ENCODE data around the gene P3H3.

P3H3 gene

DNA sequence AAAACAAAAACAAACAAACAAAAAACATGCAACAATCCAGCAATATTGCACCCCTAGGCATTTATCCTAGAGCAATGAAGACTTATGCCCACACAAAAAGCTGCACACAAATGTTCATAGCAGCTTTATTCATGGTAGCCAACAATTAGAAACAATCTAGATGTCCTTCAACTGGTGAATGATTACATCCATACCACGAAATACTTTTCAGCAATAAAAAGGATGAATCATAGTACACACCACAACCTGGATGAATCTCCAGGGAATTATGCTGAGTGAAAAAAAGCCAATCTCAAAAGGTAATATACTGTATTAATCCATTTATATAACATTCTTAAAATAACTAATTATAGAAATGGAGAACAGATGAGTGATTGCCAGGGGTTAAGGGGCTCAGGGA is 21.0 kb upstream of the P3H3 start:
- no peak for DNase-seq (ENCODE audit: low read depth)

DNA sequence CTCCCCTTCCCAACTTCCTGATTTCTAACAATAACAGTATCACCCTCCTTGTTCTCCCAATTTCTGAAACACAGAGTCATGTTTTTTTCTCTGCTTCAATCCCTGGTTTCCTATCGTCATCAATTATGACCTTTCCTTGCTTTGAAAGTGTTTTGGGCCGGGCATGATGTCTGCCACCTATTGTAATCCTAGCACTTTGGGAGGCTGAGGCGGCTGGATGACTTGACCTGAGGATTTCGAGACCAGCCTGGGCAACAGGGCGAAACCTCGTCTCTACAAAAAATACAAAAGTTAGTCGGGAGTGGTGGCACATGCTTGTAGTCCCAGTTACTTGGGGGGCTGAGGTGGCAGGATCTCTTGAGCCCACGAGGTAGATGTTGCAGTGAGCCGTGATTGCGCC is 19.2 kb upstream of the P3H3 start:
- no peak for DNase-seq (ENCODE audit: low read depth)

DNA sequence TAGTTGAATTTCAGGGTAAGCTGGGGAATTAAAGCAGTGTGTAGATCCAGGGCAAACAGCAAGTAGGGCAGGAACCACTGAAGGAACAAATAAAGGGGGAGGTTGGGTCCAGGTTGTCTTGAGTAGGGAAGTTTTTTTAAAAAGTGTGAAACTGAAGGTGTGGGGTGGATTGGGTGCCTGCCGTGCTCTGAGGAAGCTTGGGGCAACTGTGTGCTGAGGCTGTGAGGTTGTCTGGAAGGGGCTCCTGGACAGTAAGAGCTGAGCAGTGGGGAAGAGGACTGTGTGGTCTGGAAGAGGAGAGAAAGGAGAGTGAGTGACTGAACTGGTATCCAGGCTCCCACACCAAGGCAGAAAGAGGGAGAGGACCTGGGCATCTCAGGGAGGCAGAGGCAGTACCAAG is 17.4 kb upstream of the P3H3 start:
- DNase-seq (ENCODE audit: low read depth) = no peak

DNA sequence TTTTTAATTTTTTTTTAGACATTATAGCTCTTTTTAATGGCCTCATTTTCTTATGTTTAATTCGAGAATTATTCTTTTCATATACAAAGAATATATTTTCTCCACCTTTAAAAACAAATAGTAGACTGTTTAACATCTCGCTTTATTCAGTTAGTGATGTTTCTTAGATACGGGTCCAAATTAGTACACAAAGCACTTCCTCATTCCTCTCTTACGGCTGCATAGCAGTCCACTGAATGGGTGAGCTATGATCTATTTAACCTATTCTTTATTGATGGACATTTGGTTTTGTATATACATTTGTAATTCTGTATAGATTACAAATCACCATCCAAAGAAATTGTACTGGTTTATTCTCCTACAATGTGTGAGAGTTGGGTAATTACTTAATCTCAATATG is 14.8 kb upstream of the P3H3 start:
- DNase-seq (ENCODE audit: low read depth) = no peak

DNA sequence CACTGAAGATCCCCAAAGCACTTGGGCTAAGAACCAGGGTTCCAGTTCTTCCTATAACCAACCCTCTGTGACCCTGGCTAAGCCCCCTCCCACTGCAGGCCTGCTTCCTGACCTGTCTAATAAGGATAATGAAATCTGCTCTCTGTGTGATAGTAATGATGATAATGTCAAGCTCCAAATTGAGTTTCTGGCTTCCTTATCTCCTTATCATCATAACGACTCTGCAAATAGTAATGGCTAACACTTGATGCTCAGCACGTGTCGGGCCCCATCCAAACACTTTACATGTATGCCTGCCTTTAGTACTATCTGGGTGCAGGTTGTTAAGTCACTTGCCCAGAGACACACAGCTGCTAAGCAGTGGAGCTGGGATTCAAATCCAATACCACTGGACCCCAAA is 11.6 kb upstream of the P3H3 start:
- no peak for DNase-seq (ENCODE audit: low read depth)

DNA sequence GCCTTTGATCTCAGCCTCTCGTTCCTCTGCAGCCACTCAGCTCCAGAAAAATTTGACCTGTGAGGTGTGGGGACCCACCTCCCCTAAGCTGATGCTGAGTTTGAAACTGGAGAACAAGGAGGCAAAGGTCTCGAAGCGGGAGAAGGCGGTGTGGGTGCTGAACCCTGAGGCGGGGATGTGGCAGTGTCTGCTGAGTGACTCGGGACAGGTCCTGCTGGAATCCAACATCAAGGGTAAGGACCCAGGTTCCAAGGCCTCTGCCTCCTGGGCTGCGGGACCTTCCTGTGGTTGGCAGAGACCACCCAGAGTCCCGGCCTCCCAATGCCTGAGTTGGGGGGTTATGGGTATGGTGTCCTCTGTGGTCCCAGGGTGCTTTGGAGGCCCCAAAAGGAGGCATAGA is 11.1 kb upstream of the P3H3 start:
- DNase-seq (ENCODE audit: low read depth) = no peak

DNA sequence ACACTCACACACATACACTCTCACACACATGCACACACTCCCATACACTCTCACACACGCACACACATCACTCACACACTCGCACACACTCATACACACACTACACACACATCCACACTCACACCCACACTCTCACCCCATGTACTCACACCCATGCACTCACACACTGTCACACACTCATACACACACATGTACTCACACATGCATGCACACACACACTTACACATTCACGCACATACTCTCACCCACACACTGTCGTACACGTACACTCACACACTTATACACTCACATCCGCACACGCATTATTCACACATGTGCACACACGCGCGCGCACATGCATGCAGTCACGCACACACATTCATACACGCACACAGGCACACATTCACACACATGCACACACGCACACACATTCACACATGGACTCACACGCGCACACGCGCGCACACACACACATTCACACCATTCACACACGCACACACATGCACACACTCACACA is 10.5 kb upstream of the P3H3 start:
- no peak for DNase-seq (ENCODE audit: low read depth)

DNA sequence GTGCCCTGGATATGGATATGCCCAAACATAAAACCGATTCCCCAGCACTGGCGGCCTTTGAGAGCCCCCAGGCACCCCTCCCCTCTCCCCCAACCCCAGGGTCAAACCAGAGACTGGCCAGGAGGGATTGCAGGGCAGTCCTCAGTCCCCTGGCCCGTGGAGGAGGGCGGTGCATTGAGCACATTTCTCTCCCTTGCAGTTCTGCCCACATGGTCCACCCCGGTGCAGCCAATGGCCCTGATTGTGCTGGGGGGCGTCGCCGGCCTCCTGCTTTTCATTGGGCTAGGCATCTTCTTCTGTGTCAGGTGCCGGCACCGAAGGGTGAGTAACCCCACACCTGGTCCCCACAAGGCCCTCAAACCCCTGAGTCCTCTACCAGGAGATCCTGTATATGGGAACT is 10.0 kb upstream of the P3H3 start:
- no peak for DNase-seq (ENCODE audit: low read depth)

DNA sequence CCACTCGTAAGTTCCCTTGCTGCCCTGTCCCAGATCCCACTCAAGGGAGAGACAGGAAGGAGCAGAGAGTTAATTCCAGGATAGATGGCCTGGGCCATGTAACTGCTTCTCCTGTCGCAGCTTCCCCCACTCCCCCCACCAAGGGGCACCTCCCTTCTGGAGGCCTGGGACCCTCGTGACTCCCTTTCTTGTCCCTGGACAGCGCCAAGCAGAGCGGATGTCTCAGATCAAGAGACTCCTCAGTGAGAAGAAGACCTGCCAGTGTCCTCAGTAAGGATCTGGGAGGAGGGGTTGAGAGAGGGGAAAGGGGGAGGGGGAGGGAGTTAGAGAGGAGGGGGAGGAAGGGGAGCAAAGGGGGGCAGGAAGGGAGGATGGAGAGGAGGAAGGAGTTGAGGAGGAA is 9.6 kb upstream of the P3H3 start:
- DNase-seq (ENCODE audit: low read depth) = no peak

DNA sequence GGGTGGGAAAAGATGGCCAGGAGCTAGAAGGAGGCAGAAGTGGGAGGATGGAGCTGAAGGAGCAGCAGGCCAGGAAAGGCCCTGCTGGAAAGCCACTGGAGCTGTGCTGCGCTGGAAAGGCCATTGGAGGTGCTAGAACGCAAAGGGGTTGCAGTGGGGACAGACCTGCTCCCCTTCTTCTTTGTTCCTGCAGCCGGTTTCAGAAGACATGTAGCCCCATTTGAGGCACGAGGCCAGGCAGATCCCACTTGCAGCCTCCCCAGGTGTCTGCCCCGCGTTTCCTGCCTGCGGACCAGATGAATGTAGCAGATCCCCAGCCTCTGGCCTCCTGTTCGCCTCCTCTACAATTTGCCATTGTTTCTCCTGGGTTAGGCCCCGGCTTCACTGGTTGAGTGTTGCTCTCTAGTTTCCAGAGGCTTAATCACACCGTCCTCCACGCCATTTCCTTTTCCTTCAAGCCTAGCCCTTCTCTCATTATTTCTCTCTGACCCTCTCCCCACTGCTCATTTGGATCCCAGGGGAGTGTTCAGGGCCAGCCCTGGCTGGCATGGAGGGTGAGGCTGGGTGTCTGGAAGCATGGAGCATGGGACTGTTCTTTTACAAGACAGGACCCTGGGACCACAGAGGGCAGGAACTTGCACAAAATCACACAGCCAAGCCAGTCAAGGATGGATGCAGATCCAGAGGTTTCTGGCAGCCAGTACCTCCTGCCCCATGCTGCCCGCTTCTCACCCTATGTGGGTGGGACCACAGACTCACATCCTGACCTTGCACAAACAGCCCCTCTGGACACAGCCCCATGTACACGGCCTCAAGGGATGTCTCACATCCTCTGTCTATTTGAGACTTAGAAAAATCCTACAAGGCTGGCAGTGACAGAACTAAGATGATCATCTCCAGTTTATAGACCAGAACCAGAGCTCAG is 8.8 kb upstream of the P3H3 start:
- DNase-seq (ENCODE audit: low read depth) = no peak

DNA sequence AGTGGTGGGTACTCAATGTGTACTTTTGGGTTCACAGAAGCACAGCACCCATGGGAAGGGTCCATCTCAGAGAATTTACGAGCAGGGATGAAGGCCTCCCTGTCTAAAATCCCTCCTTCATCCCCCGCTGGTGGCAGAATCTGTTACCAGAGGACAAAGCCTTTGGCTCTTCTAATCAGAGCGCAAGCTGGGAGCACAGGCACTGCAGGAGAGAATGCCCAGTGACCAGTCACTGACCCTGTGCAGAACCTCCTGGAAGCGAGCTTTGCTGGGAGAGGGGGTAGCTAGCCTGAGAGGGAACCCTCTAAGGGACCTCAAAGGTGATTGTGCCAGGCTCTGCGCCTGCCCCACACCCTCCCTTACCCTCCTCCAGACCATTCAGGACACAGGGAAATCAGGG is 8.0 kb upstream of the P3H3 start:
- no peak for DNase-seq (ENCODE audit: low read depth)

DNA sequence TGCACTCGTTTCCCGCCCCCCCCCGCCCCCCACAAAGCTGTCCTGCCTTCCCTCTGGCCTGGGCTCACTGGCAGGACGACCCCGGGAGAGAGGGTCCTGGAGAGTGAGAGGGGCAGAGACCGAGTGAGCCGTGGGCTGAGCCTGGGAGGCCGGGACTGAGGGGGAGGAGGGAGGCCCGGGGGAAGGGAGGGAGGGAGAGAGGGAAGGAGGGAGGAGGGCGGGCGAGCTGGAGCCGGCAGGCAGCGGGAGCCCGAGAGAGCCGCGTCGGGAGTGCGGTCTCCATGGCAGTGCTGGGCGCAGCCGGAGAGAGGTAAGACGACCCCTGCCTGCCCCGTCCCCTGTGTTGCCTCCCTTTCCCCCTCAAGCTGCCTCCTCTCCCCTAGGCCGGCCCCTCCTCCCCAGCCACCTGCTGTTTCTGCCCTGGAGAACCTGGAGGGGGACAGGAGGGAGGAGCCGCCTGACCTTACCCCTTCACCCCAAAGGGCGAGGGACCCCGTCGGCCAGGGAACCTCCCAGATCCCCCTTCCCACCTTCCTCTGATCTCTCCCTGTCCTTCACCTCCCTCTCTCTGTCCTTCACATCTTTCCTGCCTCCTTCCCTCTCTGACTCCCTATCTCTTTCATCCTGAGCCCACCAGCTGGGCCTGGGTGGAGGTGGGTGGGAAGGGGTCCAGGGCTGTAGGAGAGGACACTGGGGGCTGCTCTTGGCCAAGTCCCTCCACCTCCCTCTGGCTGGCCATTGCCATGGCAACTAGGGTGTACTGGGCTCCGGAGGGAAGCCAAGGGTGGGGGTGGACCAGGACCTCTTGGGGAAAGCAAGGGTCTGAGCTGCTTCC is 6.4 kb upstream of the P3H3 start, which contains the start of gene GPR162:
Gene GPR162, plus strand, starts transcription at position 231 of the 835 bp plus-strand sequence. CDS start 2,078 bp downstream, outside the sequence.
- peak; percentile 54 for DNase-seq (ENCODE audit: low read depth)

DNA sequence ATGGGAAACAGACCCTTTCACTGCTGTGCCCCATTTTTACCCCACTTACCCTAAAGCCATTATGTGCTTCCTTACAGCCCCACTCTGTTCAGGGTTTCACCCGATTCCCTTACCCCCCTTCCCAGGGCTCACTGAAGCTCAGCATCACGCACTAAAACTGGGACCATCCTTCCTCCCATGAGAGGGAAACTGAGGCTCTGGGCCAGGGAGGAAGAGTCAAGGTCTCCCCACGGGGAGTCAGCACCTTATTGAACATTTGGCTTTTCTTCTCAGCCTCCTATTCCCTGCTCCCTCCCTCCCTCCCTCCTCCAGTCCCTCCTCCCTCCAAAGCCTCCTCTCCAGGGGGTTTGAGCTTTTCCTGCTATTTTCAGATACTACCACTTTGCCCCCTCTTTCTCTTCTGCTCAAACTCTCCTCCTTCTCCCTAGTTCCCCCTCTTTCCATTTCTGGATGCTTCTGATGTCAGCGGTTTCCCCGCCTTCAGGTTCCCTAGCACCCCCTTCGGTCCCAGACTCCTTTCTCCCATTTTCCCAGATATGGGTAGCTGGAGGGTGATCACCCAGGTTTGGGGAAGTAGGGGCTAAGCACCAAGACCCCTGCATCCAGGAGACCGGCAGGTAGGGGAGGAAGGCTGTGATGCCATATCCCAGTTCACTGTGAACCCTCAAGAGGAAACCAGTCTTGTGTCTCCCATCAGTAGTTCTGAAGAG is 5.6 kb upstream of the P3H3 start:
- DNase-seq (ENCODE audit: low read depth) = no peak

DNA sequence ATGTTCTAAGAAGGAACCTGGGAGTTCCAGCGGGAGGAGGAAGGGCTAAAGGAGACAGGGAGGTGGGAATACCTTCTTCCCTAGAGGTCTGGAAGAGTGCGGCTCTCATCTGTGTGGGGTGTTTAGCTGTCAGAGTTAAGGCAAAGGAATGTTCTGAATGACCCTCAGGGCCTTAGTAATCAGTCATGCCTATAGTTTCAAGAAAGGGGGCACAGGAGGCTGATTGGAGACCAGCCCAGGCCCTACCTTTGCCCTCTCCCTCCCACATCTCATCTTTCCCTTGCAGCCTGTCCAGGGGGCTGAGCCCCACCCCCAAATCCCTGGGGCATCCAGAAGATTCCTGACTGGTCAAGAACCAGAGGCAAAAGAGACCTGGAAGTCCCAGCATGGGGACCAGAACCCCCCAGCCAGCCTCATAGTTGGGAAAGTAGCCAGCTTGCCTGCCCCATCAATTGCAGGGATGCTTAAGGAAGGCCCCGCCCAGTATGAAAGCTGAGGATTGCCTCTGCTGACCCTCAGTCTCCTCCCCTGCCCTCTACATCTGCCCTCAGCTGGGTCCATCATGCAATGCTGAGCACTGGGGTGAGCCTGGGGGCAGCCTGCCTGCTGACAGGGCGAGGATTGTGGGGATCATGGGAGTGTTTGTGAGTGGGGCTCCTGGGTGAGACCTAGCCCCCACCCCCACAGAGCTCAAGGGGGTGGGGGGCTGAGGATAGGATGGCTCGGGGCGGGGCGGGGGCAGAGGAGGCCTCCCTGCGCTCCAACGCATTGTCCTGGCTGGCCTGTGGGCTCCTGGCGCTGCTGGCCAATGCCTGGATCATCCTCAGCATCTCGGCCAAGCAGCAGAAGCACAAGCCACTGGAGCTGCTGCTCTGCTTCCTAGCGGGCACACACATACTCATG is 4.8 kb upstream of the P3H3 start:
- no peak for DNase-seq (ENCODE audit: low read depth)

DNA sequence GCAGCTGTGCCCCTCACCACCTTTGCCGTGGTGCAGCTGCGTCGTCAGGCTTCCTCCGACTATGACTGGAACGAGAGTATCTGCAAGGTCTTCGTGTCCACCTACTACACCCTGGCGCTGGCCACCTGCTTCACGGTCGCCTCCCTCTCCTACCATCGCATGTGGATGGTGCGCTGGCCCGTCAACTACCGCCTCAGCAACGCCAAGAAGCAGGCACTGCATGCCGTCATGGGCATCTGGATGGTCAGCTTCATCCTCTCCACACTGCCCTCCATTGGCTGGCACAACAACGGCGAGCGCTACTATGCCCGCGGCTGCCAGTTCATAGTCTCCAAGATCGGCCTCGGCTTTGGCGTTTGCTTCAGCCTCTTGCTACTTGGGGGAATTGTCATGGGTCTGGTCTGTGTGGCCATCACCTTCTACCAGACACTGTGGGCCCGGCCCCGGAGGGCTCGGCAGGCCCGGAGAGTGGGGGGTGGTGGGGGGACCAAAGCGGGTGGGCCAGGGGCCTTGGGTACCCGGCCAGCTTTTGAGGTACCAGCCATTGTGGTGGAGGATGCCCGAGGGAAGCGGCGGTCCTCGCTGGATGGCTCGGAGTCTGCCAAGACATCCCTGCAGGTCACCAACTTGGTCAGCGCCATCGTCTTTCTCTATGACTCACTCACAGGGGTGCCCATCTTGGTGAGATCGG is 4.0 kb upstream of the P3H3 start:
- no peak for DNase-seq (ENCODE audit: low read depth)

DNA sequence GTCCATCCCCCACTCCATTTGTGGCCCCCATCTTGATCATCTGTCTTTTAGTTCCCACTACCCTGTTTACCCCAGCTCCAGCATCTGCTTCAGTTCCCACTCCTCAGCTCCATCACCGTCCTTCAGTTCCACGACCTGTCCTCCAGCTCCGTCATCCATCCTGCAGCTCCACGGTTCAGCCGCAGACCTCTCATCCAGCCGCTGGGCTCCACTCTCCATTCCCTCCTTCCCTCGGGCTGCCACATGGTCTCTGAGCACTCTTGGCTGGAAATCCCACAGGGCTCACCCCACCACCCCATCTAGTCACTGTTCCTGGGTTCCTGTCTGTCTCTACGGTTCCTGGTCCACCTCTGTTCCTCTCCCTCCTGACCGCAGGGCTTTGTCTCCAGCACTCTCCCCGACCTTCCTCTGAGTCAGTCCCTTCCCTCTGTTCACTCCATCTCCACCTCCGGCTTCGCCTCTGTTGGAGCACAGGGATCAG is 3.3 kb upstream of the P3H3 start:
- peak; percentile 47 for DNase-seq (ENCODE audit: low read depth)

DNA sequence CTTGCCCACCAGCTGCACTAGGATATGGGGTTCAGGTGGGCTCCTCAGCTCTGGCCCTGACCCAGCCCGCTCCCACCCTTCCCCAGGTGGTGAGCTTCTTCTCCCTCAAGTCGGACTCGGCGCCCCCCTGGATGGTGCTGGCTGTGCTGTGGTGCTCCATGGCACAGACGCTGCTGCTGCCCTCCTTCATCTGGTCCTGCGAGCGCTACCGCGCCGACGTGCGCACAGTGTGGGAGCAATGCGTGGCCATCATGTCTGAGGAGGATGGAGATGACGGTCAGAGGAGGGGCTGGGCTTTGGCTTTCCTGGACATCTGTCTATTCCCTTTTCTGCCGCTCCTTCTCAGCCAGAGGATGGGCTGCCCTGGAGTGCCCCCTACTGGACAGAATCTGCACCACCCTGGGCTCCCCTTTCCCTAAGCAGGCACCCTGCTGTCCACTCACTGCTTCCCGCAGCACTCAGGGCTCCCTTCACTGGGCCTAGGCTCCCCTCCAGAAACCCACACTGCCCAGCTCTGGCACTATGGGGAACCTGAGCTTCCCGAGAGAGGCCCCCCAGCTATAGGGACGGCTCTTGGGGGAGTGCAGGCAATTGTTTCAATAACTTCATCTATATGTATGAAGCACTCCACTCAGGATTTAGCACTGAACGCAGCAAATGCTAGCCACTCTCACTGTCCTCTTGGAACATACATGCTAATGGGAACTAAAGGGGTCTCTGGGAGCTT is 2.6 kb upstream of the P3H3 start:
- DNase-seq (ENCODE audit: low read depth) = peak; percentile 74

DNA sequence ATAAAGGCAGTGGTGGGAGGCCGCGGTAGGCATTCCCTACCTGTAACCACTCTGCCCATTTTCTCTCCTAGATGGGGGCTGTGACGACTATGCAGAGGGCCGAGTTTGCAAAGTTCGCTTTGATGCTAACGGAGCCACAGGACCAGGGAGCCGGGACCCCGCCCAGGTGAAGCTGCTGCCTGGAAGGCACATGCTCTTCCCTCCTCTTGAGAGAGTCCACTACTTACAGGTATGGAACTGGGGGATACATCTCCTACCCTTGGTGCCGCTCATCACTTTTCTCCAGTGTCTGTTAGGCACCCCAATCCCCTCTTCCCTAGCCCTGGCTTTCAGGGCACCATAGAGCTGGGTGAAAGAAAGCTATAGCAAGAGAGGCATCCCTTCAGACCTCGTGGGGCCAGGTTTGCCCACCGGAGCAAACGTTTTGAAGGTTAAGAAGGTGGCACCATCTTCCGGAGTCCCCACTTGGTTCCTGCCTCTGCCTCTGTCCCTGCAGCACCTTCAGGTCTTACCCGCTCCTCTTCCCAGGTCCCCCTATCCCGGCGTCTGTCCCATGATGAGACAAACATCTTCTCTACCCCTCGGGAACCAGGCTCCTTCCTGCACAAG is 2.0 kb upstream of the P3H3 start:
- no peak for DNase-seq (ENCODE audit: low read depth)

DNA sequence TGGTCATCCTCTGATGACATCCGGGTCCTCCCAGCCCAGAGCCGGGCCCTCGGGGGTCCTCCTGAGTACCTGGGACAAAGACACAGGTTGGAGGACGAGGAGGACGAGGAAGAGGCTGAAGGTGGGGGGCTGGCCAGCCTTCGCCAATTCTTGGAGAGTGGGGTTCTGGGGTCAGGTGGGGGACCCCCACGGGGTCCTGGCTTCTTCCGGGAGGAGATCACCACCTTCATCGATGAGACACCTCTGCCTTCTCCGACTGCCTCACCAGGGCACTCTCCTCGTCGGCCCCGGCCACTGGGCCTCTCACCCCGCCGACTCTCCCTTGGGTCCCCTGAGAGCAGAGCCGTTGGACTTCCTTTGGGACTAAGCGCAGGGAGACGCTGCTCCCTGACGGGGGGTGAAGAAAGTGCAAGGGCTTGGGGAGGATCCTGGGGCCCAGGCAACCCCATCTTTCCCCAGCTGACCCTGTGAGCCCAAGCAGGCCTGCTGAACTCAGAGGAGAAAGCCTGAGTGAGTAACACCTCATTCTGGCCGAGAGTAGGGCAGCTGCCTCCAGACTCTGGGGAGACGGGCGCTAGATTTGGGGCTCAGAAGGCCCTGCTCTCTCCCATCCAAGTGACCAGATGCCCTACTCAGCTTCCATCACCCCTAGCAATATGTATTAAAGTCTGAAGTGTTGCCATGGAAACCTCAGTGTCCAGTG is 1.3 kb upstream of the P3H3 start:
- DNase-seq (ENCODE audit: low read depth) = no peak

All from amniotic epithelial cell (primary cell).